HG03442 (cell line): ENCODE data around the gene MPPED2.

Experiments
- ATAC-seq: cut with Tn5 transposase; IDR thresholded peaks from one replicate; pipeline ENCODE4 v1.9.1; 2021; ENCODE audit warnings: mild to moderate bottlenecking, moderate library complexity; ENCODE audit not compliant: unreplicated experiment

The MPPED2 gene

DNA sequence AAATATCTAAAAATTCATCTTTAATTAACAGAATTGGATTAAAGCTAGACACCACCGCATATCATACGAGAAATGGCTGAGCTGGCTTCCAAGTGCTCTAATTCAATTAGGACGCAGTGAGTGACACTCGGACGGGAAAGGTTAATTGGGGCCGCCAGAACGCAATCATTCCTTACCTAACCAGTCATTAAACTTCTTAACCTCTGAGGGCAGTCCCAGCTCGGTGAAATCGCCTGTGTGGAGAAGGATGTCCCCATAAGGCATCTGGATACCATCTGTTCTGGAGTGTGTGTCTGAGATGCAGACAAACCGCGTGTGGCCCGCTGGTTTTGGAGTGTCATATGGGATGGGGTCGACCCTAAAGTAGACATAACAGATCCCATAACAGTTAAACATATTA is 50.3 kb downstream of the MPPED2 start:
- no peak for ATAC-seq

GRCh38 chr11:30533445-30533947 is 52.7 kb downstream of the MPPED2 start:
- no peak for ATAC-seq

- no peak for ATAC-seq
These were observed 58.6 kb downstream of the MPPED2 start for GRCh38 chr11:30527566-30527965.

GRCh38 chr11:30526558-30526957 is 59.6 kb downstream of the MPPED2 start:
- ATAC-seq = no peak

DNA sequence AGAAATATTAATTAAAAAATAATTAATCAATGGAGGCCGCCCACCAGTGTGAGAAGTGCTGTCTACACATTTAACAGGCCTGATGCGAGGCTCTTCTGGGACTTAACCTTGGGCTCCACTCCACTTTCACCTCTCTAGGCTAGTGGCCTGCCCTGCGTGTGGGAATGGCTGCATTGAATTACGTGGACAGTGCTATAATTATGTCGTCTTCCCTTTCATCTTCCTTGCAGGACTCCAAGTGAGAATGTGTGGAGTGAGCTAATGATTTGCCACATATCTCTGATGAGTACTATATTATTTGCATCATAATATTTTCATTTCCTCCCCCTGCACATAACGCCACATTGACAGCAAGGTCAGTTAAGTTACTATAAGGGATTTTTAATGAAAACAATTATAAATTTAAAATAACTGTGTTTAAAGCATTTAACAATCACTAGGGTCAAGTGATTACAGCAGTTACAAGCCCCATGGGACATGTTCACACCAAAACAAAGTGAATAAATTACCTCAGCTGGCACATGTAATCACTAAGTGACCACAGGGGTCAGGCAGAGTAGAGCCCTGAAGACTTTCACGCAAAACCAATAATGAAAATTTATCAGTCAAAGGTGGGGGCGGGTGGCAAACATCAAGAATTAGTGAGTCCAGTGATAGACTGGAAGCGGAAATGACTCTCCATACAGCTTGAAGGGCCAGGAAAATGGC is 63.5 kb downstream of the MPPED2 start:
- ATAC-seq = no peak

DNA sequence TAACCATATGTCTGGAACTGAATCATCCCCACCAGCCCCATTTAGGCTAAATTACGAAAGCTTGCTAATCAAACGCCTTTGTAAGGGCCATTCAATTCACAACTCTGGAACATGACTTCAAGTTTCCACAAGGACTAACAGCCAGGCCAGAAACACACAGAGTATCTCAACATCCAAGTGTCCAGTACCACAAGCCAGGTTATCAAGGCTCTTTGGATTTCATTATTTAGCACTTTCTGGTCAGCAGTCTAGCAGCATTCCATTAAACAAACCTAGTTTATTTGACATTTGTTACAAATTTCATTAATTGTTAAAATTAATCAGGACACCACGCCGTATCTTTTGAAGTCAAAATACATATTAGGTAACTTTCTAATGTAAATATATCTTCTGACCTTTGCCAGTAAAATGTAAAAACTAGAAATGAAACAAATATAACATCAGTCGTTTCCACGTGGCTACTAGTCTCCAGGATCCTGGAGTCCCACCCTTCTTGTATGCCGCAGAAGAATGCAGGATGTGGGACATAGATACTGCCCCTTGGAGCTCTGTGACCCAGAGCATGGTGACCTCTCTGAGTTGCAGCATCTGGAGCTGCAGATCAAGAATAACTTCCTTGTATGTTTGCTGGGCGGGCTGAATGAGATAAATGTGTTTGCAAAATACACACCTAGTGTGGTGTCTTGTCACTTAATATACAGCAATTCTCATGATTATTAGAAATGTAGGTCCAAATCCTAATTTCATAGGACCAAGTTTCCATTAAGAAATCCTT is 64.7 kb downstream of the MPPED2 start:
- no peak for ATAC-seq

- no peak for ATAC-seq
These were observed 73.1 kb downstream of the MPPED2 start for GRCh38 chr11:30513087-30513486.

- no peak for ATAC-seq
These were observed 74.7 kb downstream of the MPPED2 start for GRCh38 chr11:30511408-30511807.

GRCh38 chr11:30510750-30511149 is 75.4 kb downstream of the MPPED2 start:
- no peak for ATAC-seq

DNA sequence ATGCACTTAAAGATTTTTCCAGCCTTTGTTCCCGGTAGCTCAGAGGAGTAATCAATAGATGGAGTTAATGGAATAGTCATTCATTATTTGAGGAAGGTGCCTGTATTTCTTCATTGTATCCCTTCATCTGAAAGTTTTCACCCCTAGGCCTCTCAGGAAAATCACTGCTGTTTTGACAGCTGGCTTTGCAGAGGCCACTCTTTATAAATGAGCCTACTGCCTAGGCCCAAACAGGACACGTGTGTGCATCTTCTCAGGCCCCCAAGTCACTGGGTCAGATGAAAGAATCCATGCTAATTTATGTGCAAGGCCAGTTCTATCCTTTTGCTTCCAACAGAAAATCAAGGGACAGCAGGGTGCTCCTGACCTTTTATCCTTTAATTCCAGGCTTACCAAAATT is 76.8 kb downstream of the MPPED2 start:
- ATAC-seq = no peak

DNA sequence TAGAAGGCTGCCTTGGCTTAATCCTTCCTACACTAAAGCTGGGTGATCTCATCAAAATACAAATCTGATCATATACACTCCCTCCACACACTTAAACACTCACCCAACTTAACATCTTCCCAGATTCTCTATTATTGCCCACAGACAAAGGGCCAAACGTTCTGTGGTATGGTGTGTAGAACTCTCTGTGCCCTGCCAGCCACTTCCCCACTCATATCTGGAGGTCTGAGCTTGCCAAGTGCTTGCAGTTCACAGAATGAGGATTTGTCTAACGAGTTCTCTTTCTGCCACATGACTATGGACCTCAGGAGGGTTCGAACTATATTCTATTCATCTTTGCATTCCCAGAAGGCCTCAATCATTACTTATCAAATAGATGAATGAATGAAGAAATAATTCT is 77.6 kb downstream of the MPPED2 start:
- ATAC-seq = no peak

- no peak for ATAC-seq
These were observed 80.5 kb downstream of the MPPED2 start for GRCh38 chr11:30505603-30506002.

- ATAC-seq = no peak
These were observed 81.7 kb downstream of the MPPED2 start for GRCh38 chr11:30504468-30504867.

- no peak for ATAC-seq
These were observed 83.0 kb downstream of the MPPED2 start for GRCh38 chr11:30503156-30503555.

GRCh38 chr11:30502305-30502704 is 83.8 kb downstream of the MPPED2 start:
- no peak for ATAC-seq

DNA sequence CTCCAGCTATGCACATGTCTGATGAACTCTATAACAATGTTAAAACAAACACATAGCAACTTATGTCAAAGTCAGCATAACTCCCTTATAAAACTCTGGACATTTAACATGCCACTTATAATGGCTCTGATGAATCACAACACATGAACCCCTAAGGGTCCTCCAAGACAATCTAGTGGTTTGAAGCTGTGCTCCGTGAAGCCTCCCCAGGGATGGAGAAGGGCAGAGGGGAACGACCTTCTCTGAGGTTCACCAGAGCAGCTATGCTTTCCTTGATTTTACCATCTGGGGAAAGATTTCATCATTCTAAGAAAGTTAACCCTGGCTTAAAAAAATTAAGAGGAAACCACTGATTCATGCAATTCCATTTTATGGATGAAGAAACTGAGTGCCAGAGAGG is 84.4 kb downstream of the MPPED2 start:
- no peak for ATAC-seq

DNA sequence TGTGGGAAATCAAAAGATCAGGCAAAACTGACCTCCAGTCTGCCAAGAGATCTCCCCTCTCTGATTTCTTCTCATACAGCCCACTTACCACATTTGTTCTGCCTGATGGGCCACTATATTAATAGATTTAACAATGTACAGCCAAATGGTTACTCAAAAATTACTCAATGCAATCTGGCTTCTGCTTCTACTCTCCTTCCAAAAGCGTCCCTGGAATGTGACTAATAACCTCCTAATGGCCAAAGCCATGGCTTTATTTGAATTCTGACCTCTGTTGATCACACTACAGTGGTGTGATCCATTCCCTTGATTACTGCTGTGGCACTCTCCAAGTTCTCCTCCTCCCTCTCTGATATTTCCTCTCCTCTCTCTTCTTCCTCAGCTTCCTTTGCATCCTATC is 86.2 kb downstream of the MPPED2 start:
- no peak for ATAC-seq

DNA sequence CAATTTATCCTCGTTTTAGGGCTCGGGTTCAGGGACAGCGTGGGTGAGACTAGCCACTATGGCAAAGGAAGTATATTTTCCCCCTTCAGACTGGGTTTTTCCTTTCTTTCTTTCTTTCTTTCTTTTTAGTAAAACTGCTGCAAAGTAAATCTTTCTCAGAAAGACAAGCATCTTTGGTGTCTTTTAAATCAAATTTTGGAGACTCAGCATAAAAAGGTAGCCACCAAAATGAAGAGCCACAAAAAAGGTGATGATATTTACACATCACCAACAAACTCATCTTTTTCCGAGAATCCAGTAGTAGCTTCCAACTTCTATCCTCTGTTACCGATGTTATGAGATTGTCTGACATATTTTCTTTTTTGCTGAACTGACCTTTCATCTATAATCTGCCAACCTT is 88.6 kb downstream of the MPPED2 start:
- no peak for ATAC-seq

DNA sequence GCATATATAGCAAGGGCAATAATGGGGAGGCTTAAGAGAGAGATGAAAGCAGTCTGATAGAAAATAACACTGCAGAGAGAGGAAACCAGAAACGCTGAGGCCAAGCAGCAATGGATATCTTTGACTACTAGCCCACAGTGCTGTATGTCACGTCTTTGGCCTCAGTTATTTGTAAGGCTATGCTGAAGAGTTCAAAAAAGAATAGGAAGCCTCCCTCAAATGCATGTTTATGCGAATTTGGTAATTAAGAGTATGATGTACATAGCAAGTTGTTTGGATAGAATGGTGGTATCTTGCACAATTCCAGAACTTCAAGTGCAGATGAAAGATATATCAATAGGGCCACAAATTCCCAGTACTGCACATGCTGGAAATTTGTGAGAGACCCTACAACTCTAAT is 89.2 kb downstream of the MPPED2 start:
- no peak for ATAC-seq

DNA sequence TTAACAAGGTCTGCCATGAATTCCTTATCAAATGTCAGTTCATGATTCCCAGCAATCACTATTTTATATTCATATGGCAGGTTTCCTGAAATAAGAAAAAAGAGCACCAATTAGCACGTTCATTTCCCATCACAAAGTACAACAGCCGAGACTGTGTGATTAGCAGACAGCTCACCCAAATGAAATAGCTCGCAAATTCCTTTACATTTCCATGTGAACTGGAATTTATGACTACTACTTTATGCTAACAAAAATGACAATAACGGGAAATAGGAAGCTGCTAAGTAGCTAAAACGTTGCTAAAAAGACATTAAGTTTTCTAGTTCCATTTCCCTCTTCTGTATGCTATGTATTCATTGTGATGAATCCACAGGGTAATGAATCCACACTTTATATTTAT is 90.7 kb downstream of the MPPED2 start:
- no peak for ATAC-seq

DNA sequence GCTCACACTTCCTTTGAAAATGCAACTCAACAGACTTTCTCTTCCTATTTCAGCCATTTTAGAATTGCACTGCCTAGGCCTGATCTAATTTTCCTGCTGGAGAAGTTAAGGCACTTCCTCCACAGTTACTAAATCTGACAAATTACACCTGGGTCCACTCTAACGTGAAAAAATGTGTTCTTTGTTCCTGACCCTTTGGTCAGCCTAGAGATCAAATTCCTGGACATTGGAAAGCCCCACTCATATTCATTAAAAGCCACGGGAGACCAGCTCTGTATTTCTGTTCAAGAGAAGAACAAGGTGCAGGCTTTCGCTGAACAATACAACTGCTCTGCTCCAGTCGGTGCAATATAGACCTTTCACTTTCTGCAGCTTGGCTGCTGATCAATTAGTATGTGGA is 96.6 kb downstream of the MPPED2 start:
- ATAC-seq = no peak

DNA sequence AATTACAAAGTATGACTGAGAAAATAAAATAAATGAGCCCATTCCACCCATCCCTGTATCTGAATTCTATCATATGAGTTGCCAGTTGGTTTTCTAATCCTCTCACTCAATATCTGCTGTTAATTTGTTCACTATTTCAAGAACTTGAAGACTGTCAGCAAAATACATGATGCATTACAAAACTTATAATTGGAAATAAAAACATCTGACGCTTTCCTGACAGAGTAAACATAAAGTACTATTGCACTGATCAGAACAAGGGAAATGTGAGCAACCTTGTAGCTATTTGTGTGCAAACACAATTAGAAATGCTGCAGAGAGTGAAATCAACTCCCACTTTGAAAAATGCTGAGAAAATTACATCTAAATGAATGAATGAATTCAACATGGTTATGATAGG is 97.1 kb downstream of the MPPED2 start:
- no peak for ATAC-seq
